ENCODE measurements around the gene KCNQ1OT1.

- TF ChIP-seq POLR2A (IDR thresholded peaks at IDR 0.05; ENCODE audit: extremely low read depth, insufficient read length), result no peak
- TF ChIP-seq, protein P1, sequence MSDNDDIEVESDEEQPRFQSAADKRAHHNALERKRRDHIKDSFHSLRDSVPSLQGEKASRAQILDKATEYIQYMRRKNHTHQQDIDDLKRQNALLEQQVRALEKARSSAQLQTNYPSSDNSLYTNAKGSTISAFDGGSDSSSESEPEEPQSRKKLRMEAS (IDR thresholded peaks at IDR 0.05; ENCODE audit: low read depth, low read length), result no peak
Observed at GRCh38 chr11:2714871-2715270, 15.1 kb upstream of the KCNQ1OT1 start.
